Effector CD8-positive, alpha-beta T cell (primary cell): Measurements from ENCODE around the gene SMNDC1.
"Not testable (repeated sequence)": the region's sequence is repeated elsewhere in the genome, so short reads cannot be mapped to it uniquely, and the experiment has no call there.

Experiments
- DNase-seq: peaks from one replicate; lab custom pipeline; 2025; lab: John Stamatoyannopoulos, UW

SMNDC1 gene

GRCh38 chr10:110284262-110284661 lies 20.5 kb downstream of the SMNDC1 start:
- DNase-seq, result no peak

GRCh38 chr10:110279407-110279986 lies 25.2 kb downstream of the SMNDC1 start:
- peak; percentile 23 for DNase-seq

- no peak for DNase-seq
These were observed 25.9 kb downstream of the SMNDC1 start for GRCh38 chr10:110278562-110279406.

GRCh38 chr10:110277591-110277990 lies 27.1 kb downstream of the SMNDC1 start:
- DNase-seq, result no peak

- no peak for DNase-seq
These were observed 28.1 kb downstream of the SMNDC1 start for GRCh38 chr10:110276603-110277002.

- DNase-seq, result no peak
These were observed 29.5 kb downstream of the SMNDC1 start for GRCh38 chr10:110275128-110275729.

- no peak for DNase-seq
These were observed 30.1 kb downstream of the SMNDC1 start for GRCh38 chr10:110274647-110275046.

GRCh38 chr10:110274072-110274627 lies 30.6 kb downstream of the SMNDC1 start:
- no peak for DNase-seq

- DNase-seq, result no peak
These were observed 31.2 kb downstream of the SMNDC1 start for GRCh38 chr10:110273474-110273873.

GRCh38 chr10:110272995-110273394 lies 31.7 kb downstream of the SMNDC1 start:
- not testable (repeated sequence) for DNase-seq

GRCh38 chr10:110269374-110270318 lies 35.1 kb downstream of the SMNDC1 start:
- DNase-seq, result no peak

- no peak for DNase-seq
These were observed 35.7 kb downstream of the SMNDC1 start for GRCh38 chr10:110268971-110269370.

GRCh38 chr10:110268442-110268841 lies 36.3 kb downstream of the SMNDC1 start:
- DNase-seq, result no peak

GRCh38 chr10:110267276-110267675 lies 37.4 kb downstream of the SMNDC1 start:
- DNase-seq, result no peak

- DNase-seq, result no peak
These were observed 39.0 kb downstream of the SMNDC1 start for GRCh38 chr10:110265573-110266193.

- no peak for DNase-seq
These were observed 41.6 kb downstream of the SMNDC1 start for GRCh38 chr10:110263164-110263563.

- no peak for DNase-seq
These were observed 43.8 kb downstream of the SMNDC1 start for GRCh38 chr10:110260746-110261477.

- no peak for DNase-seq
These were observed 45.4 kb downstream of the SMNDC1 start for GRCh38 chr10:110259317-110259716.

- DNase-seq, result no peak
These were observed 46.2 kb downstream of the SMNDC1 start for GRCh38 chr10:110258542-110258941.

GRCh38 chr10:110254467-110254866 lies 50.3 kb downstream of the SMNDC1 start:
- DNase-seq, result no peak
